HepG2 (cell line): ENCODE results near the gene RLN3. TPM values are rescaled to one million over a fixed set of nuclear protein-coding genes. Genes with fewer than 3 reads are reported as not detected.

Source experiments
- BCL6 ChIP-seq: IDR thresholded peaks from 2 replicates; pipeline ENCODE4 v1.6.1; 2016; ENCODE audit warnings: missing genetic modification reagents, missing compliant biosample characterization
- CHD4 ChIP-seq: fragments of 200-600 bp; sonication (generic); IDR thresholded peaks from 2 replicates; pipeline ENCODE4 v1.7.0; 2017; ENCODE audit warnings: mild to moderate bottlenecking, low read length, borderline replicate concordance
- GTF3A ChIP-seq: sonication (generic); formaldehyde crosslinking; conservative IDR thresholded peaks from 2 replicates; pipeline ENCODE4 v1.4.0; 2020; ENCODE audit warnings: mild to moderate bottlenecking, missing genetic modification reagents
- HNF4G ChIP-seq, 2 experiments: sonication (generic) in 1 of 2; formaldehyde crosslinking in 1 of 2; IDR thresholded peaks; 2 replicates each; pipeline versions ENCODE4 v1.4.0 to v1.6.1; 2011 to 2020; ENCODE audit warnings: borderline replicate concordance in 2 of 2, low read depth in 2 of 2, mild to moderate bottlenecking in 2 of 2, low read length in 1 of 2, missing genetic modification reagents in 1 of 2, moderate library complexity in 1 of 2
- HNRNPLL ChIP-seq: fragments of 200-400 bp; formaldehyde crosslinking; IDR thresholded peaks from 2 replicates; pipeline ENCODE4 v1.6.1; 2017; ENCODE audit warnings: mild to moderate bottlenecking, low read depth, low read length; ENCODE audit not compliant: poor library complexity, severe bottlenecking
- HOXA3 ChIP-seq: sonication (generic); formaldehyde crosslinking; IDR thresholded peaks from 2 replicates; pipeline ENCODE4 v1.5.0; 2020; ENCODE audit warnings: missing genetic modification reagents
- KLF12 ChIP-seq: sonication (generic); formaldehyde crosslinking; IDR thresholded peaks from 2 replicates; pipeline ENCODE4 v1.4.0; 2020; ENCODE audit warnings: missing genetic modification reagents, borderline replicate concordance
- NFATC3 ChIP-seq: sonication (generic); formaldehyde crosslinking; IDR thresholded peaks from 2 replicates; pipeline ENCODE4 v1.5.1; 2020; ENCODE audit warnings: mild to moderate bottlenecking, missing genetic modification reagents
- NR2F1 ChIP-seq, 2 experiments: fragments of 450-650 bp in 1 of 2; formaldehyde crosslinking in 1 of 2; IDR thresholded peaks; 2 replicates each; pipeline versions ENCODE4 v1.5.0 to v1.6.1; 2016 to 2020; ENCODE audit warnings: mild to moderate bottlenecking in 1 of 2, missing compliant biosample characterization in 1 of 2, missing genetic modification reagents in 1 of 2, moderate library complexity in 1 of 2
- NR2F6 ChIP-seq, 2 experiments: IDR thresholded peaks; 2 replicates each; pipeline ENCODE4 v1.6.1; 2016; ENCODE audit warnings: antibody characterized with exemption in 1 of 2, mild to moderate bottlenecking in 1 of 2
- POLR2AphosphoS5 ChIP-seq: IDR thresholded peaks from 2 replicates; pipeline ENCODE4 v1.6.1; 2012; ENCODE audit warnings: low read depth, low read length
- SALL2 ChIP-seq: sonication (generic); formaldehyde crosslinking; IDR thresholded peaks from 2 replicates; pipeline ENCODE4 v1.8.1; 2023; ENCODE audit warnings: mild to moderate bottlenecking, missing genetic modification reagents, inconsistent platforms
- TAF1 ChIP-seq: sonication (generic); formaldehyde crosslinking; IDR thresholded peaks from 2 replicates; pipeline ENCODE4 v1.4.0; 2020; ENCODE audit warnings: missing genetic modification reagents
- ZNF230 ChIP-seq: sonication (generic); formaldehyde crosslinking; IDR thresholded peaks from 2 replicates; pipeline ENCODE4 v1.4.0; 2020; ENCODE audit warnings: mild to moderate bottlenecking, missing genetic modification reagents
- ZNF460 ChIP-seq: sonication (generic); formaldehyde crosslinking; IDR thresholded peaks from 2 replicates; pipeline ENCODE4 v1.5.1; 2020; ENCODE audit warnings: missing genetic modification reagents, mild to moderate bottlenecking, borderline replicate concordance
- polyA plus RNA-seq, 8 experiments: library from polyadenylated mRNA; depleted of rRNA in 3 of 8; stranded (reverse) in 7 of 8; unstranded in 1 of 8; fragments of >200 nt; fragmentation: Illumina TruSeq in 4 of 8; extraction: Trizol in 4 of 8; gene quantifications; 2 replicates each; pipeline versions ENCODE4 v1.2.1 to v1.2.3, GENCODE V29; 2011 to 2016; ENCODE audit warnings: low read depth in 4 of 8, missing spikeins in 1 of 8, mixed read lengths in 1 of 8; ENCODE audit not compliant: insufficient read depth in 1 of 8
- total RNA-seq, 5 experiments: library from RNA; depleted of rRNA; stranded (reverse); fragments of >200 nt; fragmentation: Illumina TruSeq; extraction: Trizol; gene quantifications; 2 replicates each; pipeline ENCODE4 v1.2.3, GENCODE V29; 2016; ENCODE audit warnings: low read depth in 1 of 5
- TF ChIP-seq, protein P1 (sequence below): IDR thresholded peaks from 2 replicates; pipeline ENCODE4 v1.6.1; 2016; ENCODE audit warnings: missing compliant biosample characterization, missing genetic modification reagents, borderline replicate concordance
- TF ChIP-seq, protein P2 (sequence below): sonication (generic); formaldehyde crosslinking; IDR thresholded peaks from 2 replicates; pipeline ENCODE4 v1.4.0; 2020; ENCODE audit warnings: missing genetic modification reagents, borderline replicate concordance
- TF ChIP-seq, protein P3 (sequence below): sonication (generic); formaldehyde crosslinking; IDR thresholded peaks from 2 replicates; pipeline ENCODE4 v1.5.1; 2020; ENCODE audit warnings: missing genetic modification reagents, mild to moderate bottlenecking, borderline replicate concordance
- TF ChIP-seq, protein P4 (sequence below): sonication (generic); formaldehyde crosslinking; IDR thresholded peaks from 2 replicates; pipeline ENCODE4 v1.4.0; 2020; ENCODE audit warnings: missing genetic modification reagents

Gene RLN3
- total and polyA plus RNA-seq, 2 of the 13 experiments (the other 11 are each of a cell fraction or from before 2014, with no cell fraction given), result not detected

DNA sequence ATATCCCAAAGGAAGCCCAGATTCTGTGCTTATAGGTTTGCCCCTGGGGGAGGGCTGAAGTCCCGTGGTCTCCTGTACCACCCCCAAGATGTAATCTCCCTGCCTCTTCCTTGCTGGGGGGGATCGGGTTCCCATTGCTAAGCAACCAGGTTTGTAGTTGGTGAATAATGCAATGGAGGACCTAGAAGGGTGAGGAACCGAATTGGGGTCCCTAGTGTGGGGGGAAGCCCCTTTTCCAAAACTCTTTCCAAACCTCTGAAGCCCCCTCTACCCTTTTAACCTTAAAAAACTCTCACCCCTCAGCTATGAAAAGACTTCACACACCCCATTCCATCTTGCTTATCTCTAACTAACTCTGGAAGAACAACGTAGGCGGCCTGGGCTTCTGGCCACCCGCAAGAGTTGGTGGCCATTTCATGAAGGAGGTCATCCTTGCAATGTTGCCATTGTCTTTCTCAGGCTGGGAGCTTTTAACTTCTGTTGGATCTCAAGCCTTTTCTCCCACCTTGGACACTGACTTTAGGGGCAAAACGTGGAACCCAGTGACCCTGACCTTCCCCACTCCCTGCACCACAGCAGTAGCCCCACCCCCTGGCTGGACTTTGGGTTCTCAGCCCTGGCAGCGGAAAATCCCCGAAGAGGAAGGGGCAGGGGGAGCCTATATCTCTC, 33.3 kb downstream of the RLN3 start (continued):
- TF ChIP-seq, protein P1, sequence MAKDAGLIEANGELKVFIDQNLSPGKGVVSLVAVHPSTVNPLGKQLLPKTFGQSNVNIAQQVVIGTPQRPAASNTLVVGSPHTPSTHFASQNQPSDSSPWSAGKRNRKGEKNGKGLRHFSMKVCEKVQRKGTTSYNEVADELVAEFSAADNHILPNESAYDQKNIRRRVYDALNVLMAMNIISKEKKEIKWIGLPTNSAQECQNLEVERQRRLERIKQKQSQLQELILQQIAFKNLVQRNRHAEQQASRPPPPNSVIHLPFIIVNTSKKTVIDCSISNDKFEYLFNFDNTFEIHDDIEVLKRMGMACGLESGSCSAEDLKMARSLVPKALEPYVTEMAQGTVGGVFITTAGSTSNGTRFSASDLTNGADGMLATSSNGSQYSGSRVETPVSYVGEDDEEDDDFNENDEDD (CRISPR knock-in tag), result 0 out of 2 replicates have a peak, but pooled peaks have one; percentile 4
- TF ChIP-seq NR2F1 (CRISPR knock-in tag; IDR thresholded peaks at IDR 0.05) (peak; percentile 77 to 84), CHD4 (0 out of 2 replicates have a peak, but pooled peaks have one; percentile 0), TAF1 (CRISPR knock-in tag) (0 out of 2 replicates have a peak, but pooled peaks have one; percentile 15), HNF4G (IDR thresholded peaks at IDR 0.05; ENCODE audit: borderline replicate concordance, low read depth, low read length) (peak; percentile 87), HNF4G (CRISPR knock-in tag; IDR thresholded peaks at IDR 0.05; ENCODE audit: borderline replicate concordance, low read depth) (peak; percentile 84; the same call in 1 of the 2 replicates), NR2F6 (IDR thresholded peaks at IDR 0.05) (peak; percentile 90), NR2F6 (CRISPR knock-in tag; IDR thresholded peaks at IDR 0.05) (peak; percentile 95), KLF12 (CRISPR knock-in tag) (no peak), NFATC3 (CRISPR knock-in tag) (no peak), POLR2AphosphoS5 (peak; percentile 25; the same call in 1 of the 2 replicates), HNRNPLL (no peak), SALL2 (CRISPR knock-in tag) (no peak), ZNF460 (peak; percentile 6; the same call in 1 of the 2 replicates), GTF3A (no peak), HOXA3 (peak; percentile 62; the same call in 1 of the 2 replicates), BCL6 (CRISPR knock-in tag) (0 out of 2 replicates have a peak, but pooled peaks have one; percentile 10), ZNF230 (no peak)
- TF ChIP-seq, protein P2, sequence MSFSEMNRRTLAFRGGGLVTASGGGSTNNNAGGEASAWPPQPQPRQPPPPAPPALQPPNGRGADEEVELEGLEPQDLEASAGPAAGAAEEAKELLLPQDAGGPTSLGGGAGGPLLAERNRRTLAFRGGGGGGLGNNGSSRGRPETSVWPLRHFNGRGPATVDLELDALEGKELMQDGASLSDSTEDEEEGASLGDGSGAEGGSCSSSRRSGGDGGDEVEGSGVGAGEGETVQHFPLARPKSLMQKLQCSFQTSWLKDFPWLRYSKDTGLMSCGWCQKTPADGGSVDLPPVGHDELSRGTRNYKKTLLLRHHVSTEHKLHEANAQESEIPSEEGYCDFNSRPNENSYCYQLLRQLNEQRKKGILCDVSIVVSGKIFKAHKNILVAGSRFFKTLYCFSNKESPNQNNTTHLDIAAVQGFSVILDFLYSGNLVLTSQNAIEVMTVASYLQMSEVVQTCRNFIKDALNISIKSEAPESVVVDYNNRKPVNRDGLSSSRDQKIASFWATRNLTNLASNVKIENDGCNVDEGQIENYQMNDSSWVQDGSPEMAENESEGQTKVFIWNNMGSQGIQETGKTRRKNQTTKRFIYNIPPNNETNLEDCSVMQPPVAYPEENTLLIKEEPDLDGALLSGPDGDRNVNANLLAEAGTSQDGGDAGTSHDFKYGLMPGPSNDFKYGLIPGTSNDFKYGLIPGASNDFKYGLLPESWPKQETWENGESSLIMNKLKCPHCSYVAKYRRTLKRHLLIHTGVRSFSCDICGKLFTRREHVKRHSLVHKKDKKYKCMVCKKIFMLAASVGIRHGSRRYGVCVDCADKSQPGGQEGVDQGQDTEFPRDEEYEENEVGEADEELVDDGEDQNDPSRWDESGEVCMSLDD (CRISPR knock-in tag), result peak; percentile 54; the same call in 1 of the 2 replicates
- TF ChIP-seq, protein P3, sequence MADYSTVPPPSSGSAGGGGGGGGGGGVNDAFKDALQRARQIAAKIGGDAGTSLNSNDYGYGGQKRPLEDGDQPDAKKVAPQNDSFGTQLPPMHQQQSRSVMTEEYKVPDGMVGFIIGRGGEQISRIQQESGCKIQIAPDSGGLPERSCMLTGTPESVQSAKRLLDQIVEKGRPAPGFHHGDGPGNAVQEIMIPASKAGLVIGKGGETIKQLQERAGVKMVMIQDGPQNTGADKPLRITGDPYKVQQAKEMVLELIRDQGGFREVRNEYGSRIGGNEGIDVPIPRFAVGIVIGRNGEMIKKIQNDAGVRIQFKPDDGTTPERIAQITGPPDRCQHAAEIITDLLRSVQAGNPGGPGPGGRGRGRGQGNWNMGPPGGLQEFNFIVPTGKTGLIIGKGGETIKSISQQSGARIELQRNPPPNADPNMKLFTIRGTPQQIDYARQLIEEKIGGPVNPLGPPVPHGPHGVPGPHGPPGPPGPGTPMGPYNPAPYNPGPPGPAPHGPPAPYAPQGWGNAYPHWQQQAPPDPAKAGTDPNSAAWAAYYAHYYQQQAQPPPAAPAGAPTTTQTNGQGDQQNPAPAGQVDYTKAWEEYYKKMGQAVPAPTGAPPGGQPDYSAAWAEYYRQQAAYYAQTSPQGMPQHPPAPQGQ (CRISPR knock-in tag), result no peak
- TF ChIP-seq, protein P4, sequence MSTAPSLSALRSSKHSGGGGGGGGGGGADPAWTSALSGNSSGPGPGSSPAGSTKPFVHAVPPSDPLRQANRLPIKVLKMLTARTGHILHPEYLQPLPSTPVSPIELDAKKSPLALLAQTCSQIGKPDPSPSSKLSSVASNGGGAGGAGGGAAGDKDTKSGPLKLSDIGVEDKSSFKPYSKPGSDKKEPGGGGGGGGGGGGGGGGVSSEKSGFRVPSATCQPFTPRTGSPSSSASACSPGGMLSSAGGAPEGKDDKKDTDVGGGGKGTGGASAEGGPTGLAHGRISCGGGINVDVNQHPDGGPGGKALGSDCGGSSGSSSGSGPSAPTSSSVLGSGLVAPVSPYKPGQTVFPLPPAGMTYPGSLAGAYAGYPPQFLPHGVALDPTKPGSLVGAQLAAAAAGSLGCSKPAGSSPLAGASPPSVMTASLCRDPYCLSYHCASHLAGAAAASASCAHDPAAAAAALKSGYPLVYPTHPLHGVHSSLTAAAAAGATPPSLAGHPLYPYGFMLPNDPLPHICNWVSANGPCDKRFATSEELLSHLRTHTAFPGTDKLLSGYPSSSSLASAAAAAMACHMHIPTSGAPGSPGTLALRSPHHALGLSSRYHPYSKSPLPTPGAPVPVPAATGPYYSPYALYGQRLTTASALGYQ (CRISPR knock-in tag), result 0 out of 2 replicates have a peak, but pooled peaks have one; percentile 41
